NCI-H1694 treated with DMSO at 0.1 percent for 48 hours (cell line): Measurements from ENCODE around the gene NPFF.
"Not testable (repeated sequence)": the region's sequence is repeated elsewhere in the genome, so short reads cannot be mapped to it uniquely, and the experiment has no call there.

ENCODE experiments used
- DNase-seq: peaks from one replicate; lab custom pipeline; 2025; lab: John Stamatoyannopoulos, UW

NPFF gene

GRCh38 chr12:53495903-53496751 lies 11.2 kb downstream of the NPFF start:
- no peak for DNase-seq

- no peak for DNase-seq
These were observed 13.5 kb downstream of the NPFF start for GRCh38 chr12:53493610-53494391.

- peak; percentile 36 for DNase-seq
These were observed 14.3 kb downstream of the NPFF start for GRCh38 chr12:53492830-53493609.

- DNase-seq, result no peak
These were observed 15.1 kb downstream of the NPFF start for GRCh38 chr12:53492188-53492587.

GRCh38 chr12:53489242-53489864 lies 17.9 kb downstream of the NPFF start:
- no peak for DNase-seq

DNA sequence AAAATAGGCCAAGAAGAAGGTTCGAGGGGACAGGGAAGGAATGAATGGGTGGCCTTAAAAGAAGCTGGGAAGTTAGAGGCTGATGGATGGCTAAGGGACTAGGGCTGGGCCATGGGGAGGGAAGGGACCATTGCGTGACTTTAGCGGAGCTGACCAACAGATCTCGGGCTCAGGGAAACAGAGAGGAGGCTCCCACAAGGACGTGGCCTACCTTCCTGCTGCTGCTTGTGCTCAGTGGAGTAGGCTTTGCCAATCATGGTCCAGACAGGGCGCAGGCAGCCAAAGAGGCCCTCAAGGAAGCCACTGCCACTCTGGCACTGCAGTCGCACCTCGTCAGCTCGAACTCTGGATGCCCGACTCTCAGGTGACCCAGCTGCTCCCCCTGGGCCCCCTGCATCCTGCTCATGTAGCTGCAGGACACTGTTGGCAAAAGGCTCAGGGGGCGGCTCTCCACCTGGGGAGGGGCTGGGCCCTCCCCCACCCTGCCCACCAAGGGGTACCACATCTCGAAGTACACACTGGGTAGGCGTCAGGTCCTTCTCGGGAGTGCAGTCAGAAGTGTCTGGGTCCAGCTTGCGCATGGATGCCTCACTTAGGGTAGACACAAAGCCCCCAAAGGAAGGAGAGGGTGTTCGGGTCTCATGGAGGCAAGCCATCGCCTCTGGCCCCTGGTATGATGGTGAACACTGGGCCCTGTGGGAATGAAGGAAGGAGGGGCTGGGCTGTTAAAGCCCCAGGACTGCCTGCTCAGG lies 20.4 kb downstream of the NPFF start:
- DNase-seq, result no peak

DNA sequence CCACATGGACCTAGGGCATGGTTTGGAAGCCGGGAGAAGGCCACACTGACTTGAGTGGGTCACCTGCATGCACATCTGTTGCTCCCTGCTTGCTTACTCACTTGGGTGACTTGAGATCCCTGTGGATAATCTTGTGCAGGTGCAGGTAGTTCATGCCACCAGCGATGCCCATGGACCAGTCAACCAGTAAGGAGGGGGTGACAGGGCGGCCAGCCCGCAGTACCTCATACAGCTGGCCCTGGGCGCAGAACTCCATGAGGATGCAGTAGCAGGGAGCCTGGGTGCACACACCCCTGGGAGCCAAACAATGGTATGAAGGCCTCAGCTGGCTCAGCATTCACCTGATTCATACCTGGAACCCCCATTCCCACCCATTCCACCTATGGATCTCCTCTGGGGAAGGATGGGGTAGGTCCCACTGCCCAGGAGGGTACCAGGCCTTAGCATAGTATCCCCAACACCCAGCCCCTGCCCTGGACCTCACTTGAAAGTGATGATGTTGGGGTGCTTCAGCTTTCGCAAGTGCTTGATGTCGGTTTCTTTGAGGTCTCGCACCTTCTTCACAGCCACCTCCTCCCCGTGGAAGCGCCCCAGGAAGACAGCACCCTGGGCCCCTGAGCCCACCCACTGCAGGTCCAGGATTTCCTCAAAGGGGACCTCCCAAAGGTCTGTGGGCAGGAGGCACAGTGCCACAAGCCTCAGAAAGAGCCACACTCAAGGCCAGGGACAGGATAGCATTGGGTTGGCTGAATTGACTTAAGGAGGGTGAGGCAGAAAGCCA lies 21.1 kb downstream of the NPFF start:
- DNase-seq, result no peak

GRCh38 chr12:53484686-53485575 lies 22.4 kb downstream of the NPFF start:
- no peak for DNase-seq

DNA sequence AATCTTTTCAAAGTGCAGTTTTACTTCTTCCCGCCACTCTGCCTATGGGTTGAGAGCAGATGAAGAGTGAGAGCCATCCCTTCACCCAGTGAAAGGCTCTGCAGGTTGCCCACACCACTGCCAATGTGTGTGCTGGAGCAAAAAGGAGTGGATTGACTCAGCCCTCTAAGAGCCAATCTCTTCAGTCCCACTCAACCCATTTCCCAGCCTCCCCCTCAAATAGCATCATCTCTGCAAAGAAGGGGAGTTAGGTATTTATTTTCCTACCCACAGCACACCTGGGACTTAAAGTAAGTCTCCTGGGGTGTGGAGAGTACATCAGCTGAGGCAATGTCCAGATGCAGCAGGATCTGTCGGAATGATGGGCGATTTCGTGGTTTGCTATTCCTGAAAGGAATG lies 23.3 kb downstream of the NPFF start:
- DNase-seq, result no peak

DNA sequence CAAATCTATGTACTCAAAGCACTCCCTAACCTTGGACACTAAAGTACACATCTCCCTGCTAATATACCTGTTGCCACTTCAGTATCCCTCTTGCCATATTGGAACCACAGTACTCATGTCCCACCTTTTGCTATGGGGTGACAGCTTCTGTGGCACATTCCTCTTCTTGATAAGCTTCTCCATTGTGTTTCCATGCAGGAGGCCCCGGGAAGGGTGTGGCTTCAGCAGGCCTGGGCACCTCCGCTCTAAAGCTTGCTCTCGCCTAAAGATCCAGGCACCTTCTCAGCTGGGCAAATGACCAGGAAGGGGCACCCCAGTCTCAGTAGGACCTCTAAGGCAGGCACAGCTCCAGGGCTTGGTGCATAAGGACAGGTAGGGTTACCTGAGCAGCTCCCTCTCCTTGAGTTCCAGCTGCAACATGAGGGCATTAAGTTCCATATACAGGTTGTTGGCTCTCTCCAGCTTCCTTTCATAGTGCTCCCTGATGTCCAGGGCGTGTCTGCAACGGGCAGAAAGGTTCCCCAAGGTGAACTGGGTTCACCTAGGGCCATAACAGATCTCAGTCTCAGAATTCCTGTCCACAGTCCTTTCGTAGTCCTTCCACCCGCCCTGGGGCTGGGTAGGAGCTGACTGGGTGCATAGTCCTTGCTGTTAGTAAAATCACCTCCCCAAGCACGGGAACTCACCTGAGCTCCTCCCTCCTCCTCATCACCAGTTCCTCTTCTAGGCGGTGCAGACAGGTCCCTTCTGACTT lies 23.9 kb downstream of the NPFF start:
- DNase-seq, result no peak

GRCh38 chr12:53482626-53483168 lies 24.6 kb downstream of the NPFF start:
- DNase-seq, result no peak

DNA sequence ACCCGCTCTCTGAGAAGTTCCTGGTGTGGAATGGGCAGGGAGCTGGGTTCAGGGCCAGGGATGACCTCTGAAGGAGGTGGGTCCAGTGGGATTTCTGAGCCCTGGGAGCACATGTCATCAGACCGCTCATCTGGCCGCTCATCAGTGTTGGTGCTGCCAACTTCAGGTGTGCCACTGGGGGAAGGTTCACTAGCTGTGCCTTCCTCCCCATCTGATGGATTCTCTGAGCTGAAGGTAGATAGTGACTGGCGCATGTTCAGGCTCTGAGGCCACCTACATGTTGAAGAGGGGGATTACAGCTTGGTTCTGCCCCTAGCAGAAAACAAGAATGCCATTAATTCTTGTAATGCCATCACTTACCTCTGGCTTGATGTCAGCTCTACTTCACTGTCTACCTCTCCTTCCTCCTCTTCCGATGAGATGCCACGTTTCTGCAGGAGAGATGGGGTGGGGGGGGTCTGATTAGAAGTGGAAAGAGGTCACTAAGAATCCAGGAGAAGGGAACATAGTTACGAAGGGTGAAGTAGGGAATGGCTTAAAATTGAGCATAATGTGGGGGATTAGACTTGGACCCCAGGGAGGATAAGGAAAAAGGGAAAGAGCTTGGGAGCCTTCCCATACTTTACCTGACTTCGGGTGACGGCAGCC lies 25.2 kb downstream of the NPFF start:
- DNase-seq, result no peak

DNA sequence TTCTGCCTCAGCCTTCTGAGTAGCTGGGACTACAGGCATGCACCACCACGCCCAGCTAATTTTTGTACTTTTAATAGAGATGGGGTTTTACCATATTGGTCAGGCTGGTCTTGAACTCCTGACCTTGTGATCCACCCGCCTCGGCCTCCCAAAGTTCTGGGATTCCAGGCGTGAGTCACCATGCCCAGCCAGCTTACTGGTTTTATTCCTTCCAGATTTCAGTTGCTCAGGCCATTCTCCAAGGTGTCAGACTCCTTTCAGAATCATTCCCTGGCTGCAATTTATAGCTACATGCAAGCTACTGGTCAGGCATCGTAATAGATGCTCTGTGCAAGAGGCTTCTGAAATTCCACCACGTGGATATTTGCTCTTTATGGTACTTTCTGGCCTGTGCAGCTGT lies 25.8 kb downstream of the NPFF start:
- not testable (repeated sequence) for DNase-seq

- no peak for DNase-seq
These were observed 26.5 kb downstream of the NPFF start for GRCh38 chr12:53480491-53481442.

DNA sequence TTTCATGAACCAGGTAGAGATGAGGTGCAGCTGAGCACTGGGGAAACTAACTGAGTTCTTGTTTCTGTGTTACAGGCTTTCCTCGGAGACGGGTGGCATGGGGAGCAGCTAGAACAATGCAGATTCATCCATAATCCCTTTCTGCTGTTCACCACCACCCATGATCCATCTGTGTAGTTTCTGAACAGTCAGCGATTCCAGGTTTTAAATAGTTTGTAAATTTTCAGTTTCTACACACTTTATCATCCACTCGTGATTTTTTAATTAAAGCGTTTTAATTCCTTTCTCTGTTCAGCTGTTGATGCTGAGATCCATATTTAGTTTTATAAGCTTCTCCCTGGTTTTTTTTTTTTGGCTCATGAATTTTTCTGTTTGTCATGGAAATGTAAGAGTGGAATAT lies 28.0 kb downstream of the NPFF start:
- no peak for DNase-seq

- DNase-seq, result no peak
These were observed 28.4 kb downstream of the NPFF start for GRCh38 chr12:53478865-53479264.

DNA sequence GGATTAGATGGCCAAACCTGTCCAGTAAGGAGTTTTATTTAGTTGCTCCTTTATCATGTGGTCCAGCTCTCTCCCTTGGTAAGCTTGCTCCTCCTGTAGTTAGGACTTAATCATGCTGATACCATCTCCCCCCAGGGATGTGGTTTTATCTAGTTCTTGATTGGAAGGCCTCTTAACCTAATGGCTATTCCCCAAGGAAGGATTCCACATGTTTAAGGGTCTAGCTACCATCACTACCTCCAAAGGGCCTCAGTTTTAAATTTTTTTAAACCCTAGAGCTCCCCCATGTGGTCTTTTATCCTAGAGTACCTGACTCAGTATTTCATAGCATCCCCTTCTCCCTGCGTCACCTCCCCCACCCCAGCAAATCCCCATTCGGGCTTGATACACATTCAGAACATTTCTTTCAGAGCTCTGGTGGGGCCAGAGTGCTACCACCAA lies 30.5 kb downstream of the NPFF start:
- peak; percentile 19 for DNase-seq
